Measurements from ENCODE around the gene IGFBP7. TPM values are rescaled to one million over a fixed set of nuclear protein-coding genes. Genes with fewer than 3 reads are reported as not detected.

Gene IGFBP7
- polyA plus RNA-seq, 1 experiment, result 2,028 TPM

DNA sequence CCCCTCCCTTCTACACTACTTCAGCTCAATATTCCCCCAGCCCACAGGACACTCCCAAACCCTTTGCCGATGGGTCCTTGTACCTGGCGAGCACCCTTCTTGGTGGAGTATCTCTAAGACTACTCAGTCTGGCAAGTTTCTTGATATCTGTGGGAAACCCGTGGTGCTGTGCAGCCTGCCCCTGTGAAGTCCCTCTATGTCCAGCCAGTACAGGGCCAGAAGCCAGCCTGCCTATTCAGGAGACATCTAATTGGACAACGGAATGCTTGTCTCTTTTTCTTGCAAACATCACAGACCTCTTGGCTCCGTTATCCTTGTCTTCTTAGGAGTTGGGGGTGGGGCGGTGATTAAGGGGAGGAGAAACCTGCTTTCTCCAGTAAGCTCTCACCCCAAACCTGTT, 3.7 kb upstream of the IGFBP7 start:
- Histone ChIP-seq H3K4me3 (ENCODE audit: low read depth, low read length) (no peak overlapping the region), H3K27me3 (ENCODE audit: control insufficient read depth, insufficient read depth, low read length) (no peaks in the 10 kb centered on the region), H3K36me3 (ENCODE audit: control insufficient read depth, insufficient read depth, low read length) (no peaks in the 10 kb centered on the region)
- no peak for DNase-seq (ENCODE audit: low read depth)
- TF ChIP-seq CTCF (IDR thresholded peaks at IDR 0.05; ENCODE audit: insufficient read depth, low read depth, low read length), result no peak
- POLR2A ChIA-PET, result no interaction called here
- CTCF ChIA-PET, result interaction anchor here (1.1 to 1.7 kb wide), 2 partner anchors 16 to 51 kb away, joined by 3 to 4 read pairs; no protein-coding TSS in a partner anchor

GRCh38 chr4:57110640-57111511, 691 bp upstream of the IGFBP7 start:
- ChIA-PET CTCF (interaction anchor here (1.1 to 1.7 kb wide), 4 partner anchors 36 to 73 kb away, joined by 3 to 11 read pairs (median 4); no protein-coding TSS in a partner anchor), POLR2A (interaction anchor here (0.7 to 1.0 kb wide), 3 partner anchors 8 to 32 kb away, joined by 4 to 5 read pairs (median 4); no protein-coding TSS in a partner anchor)

DNA sequence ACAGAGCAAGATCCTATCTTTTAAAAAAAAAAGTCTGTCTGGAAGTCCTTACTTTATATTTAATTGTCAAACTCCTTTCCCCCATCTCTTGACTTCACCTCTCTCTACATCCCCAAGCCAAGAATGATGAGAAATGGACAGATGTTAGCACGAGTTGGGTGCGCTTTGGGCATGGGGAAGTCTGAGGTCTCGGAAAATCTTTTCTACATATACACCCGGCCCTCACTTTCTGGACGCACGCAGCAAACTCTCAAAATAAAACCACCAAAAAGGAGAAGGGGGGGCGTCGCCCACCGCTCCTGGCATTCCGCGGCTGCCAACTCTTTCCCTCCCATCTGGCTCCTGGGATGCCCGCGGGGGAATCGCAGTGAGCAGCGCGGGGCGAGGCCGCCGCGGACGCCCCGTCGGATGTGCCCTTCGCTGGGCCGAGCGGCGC, 756 bp downstream of the IGFBP7 start:
- Histone ChIP-seq H3K27me3 (ENCODE audit: control insufficient read depth, insufficient read depth, low read length) (no peaks in the 10 kb centered on the region), H3K36me3 (ENCODE audit: control insufficient read depth, insufficient read depth, low read length) (no peaks in the 10 kb centered on the region), H3K4me3 (ENCODE audit: low read depth, low read length) (peak overlapping the region; percentile 55)
- POLR2A ChIA-PET, result no interaction called here
- CTCF ChIA-PET, result no interaction called here
- TF ChIP-seq CTCF (IDR thresholded peaks at IDR 0.05; ENCODE audit: insufficient read depth, low read depth, low read length), result no peak
- no peak for DNase-seq (ENCODE audit: low read depth)

More at GRCh38 chr4:57110640-57111511, 691 bp upstream of the IGFBP7 start:
- Histone ChIP-seq H3K4me3 (ENCODE audit: low read depth, low read length) (peak overlapping the region; percentile 55), H3K36me3 (ENCODE audit: control insufficient read depth, insufficient read depth, low read length) (no peaks in the 10 kb centered on the region), H3K27me3 (ENCODE audit: control insufficient read depth, insufficient read depth, low read length) (no peaks in the 10 kb centered on the region)
- TF ChIP-seq CTCF (IDR thresholded peaks at IDR 0.05; ENCODE audit: insufficient read depth, low read depth, low read length), result no peak
- peak; percentile 26 for DNase-seq (ENCODE audit: low read depth)

DNA sequence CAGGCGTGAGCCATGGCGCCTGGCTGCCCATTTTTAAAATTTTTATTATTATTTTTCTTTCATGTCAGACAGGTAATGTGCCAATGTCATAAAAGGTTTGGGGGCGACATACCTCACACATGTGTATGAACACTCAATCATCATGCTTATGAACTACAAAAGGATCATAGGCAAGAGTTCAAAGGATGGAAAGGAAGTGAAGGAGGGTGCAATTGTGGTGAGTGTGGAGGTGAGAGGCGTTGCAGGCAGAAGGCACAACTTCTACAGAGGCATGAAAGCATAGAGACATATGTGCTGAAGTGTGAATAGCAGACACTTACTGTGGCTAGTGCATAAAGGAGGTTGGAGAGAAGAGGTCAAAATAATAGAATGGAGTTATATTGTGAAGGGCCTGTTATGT, 4.0 kb downstream of the IGFBP7 start:
- ChIA-PET POLR2A (no interaction called here), CTCF (interaction anchor here (0.7 to 0.9 kb wide), 2 partner anchors 13 to 58 kb away, joined by 3 to 4 read pairs; no protein-coding TSS in a partner anchor)
- DNase-seq (ENCODE audit: low read depth), result no peak
- Histone ChIP-seq H3K27me3 (ENCODE audit: control insufficient read depth, insufficient read depth, low read length) (no peaks in the 10 kb centered on the region), H3K4me3 (ENCODE audit: low read depth, low read length) (no peak overlapping the region), H3K36me3 (ENCODE audit: control insufficient read depth, insufficient read depth, low read length) (no peaks in the 10 kb centered on the region)
- TF ChIP-seq CTCF (IDR thresholded peaks at IDR 0.05; ENCODE audit: insufficient read depth, low read depth, low read length), result no peak
